ENCODE data around the gene AQP1. TPM values are rescaled to one million over a fixed set of nuclear protein-coding genes. Genes with fewer than 3 reads are reported as not detected.

The AQP1 gene
- total and polyA plus RNA-seq, 8 donors = 3.8 to 158 (median 52.5) TPM

DNA sequence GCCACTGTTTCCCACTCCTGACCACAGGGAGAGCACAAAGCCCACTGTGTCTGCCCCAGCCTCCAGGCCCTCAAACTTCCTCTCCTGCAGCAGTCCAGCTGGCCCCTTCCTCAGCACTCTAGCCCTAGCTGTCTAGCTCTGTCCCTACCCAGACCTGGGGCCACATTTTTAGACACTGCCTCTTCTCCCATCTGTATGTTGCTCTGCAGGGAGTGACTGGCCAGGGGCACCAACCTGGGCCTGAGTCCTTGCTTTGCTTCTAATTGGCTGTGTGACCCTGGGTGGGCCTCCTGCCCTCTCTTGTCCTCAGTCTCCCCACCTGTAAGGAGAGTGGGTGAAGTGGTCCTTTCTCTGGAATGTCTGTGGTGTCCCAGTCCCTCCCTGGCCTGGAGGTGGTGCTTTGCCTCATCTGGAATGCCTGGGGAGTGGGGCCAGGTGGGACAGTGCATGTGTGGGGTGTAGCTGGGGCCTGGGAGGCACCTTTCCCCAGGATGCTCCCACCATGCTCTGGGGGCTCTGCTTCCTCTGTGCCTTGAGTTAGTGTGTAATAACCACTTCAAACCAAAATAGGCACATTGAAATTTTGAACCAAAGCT, 25.1 kb downstream of the AQP1 start:
- Histone ChIP-seq H3K27me3 (peaks cover 0 to 15% (median 6%) of the 10 kb centered on the region in 3 donors), H3K4me1 (peaks cover 0 to 14% (median 7%) of the 10 kb centered on the region in 4 donors), H3K9me3 (no peaks in the 10 kb centered on the region), H3K4me3 (no peak overlapping the region), H3K27ac (no peak overlapping the region), H3K36me3 (no peaks in the 10 kb centered on the region)
- intact Hi-C loops (cut with DNase I; ENCODE audit: low total_unique reads) = no loop called here
- no peak for TF ChIP-seq POLR2A (IDR thresholded peaks at IDR 0.05)
- TF ChIP-seq POLR2AphosphoS5 (IDR thresholded peaks at IDR 0.05) = no peak
- TF ChIP-seq, protein P1, sequence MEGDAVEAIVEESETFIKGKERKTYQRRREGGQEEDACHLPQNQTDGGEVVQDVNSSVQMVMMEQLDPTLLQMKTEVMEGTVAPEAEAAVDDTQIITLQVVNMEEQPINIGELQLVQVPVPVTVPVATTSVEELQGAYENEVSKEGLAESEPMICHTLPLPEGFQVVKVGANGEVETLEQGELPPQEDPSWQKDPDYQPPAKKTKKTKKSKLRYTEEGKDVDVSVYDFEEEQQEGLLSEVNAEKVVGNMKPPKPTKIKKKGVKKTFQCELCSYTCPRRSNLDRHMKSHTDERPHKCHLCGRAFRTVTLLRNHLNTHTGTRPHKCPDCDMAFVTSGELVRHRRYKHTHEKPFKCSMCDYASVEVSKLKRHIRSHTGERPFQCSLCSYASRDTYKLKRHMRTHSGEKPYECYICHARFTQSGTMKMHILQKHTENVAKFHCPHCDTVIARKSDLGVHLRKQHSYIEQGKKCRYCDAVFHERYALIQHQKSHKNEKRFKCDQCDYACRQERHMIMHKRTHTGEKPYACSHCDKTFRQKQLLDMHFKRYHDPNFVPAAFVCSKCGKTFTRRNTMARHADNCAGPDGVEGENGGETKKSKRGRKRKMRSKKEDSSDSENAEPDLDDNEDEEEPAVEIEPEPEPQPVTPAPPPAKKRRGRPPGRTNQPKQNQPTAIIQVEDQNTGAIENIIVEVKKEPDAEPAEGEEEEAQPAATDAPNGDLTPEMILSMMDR (IDR thresholded peaks at IDR 0.05) = no peak
- no peak for TF ChIP-seq EP300 (IDR thresholded peaks at IDR 0.05)
- DNase-seq = no peak

DNA sequence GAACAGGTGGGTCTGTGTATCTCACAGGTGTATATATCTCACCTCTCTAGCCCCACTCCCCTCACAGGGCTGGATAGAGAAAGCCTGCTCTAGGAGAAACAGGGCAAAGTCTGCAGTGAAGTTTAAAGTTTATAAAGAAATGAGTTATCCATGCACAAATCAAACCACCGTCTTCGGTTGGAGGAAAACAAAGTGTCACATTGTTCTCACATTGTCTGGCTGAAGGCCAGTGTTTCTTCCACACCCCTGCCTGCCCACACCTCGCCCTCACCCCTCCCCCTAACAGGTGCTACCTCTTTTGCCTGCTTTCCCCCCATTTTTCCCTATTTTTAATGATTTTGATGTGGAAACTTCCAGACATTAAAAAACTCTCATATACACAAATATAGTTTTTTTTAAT, 25.8 kb downstream of the AQP1 start:
- no peak overlapping the region for H3K27ac ChIP-seq
- H3K9me3 ChIP-seq = no peaks in the 10 kb centered on the region
- TF ChIP-seq, protein P1 (IDR thresholded peaks at IDR 0.05) = no peak
- H3K36me3 ChIP-seq = no peaks in the 10 kb centered on the region
- H3K27me3 ChIP-seq = peaks cover 0 to 19% (median 6%) of the 10 kb centered on the region in 3 donors
- WGBS, 5 donors = 14 to 31% (median 22%) methylated on average over 3 of the region's 3 CpGs
- peak in 1 of 2 donors; percentile 63 for DNase-seq
- no peak overlapping the region for H3K4me3 ChIP-seq
- H3K4me1 ChIP-seq = peaks cover 0 to 10% (median 9%) of the 10 kb centered on the region in 4 donors
- intact Hi-C loops (cut with DNase I; ENCODE audit: low total_unique reads) = no loop called here

DNA sequence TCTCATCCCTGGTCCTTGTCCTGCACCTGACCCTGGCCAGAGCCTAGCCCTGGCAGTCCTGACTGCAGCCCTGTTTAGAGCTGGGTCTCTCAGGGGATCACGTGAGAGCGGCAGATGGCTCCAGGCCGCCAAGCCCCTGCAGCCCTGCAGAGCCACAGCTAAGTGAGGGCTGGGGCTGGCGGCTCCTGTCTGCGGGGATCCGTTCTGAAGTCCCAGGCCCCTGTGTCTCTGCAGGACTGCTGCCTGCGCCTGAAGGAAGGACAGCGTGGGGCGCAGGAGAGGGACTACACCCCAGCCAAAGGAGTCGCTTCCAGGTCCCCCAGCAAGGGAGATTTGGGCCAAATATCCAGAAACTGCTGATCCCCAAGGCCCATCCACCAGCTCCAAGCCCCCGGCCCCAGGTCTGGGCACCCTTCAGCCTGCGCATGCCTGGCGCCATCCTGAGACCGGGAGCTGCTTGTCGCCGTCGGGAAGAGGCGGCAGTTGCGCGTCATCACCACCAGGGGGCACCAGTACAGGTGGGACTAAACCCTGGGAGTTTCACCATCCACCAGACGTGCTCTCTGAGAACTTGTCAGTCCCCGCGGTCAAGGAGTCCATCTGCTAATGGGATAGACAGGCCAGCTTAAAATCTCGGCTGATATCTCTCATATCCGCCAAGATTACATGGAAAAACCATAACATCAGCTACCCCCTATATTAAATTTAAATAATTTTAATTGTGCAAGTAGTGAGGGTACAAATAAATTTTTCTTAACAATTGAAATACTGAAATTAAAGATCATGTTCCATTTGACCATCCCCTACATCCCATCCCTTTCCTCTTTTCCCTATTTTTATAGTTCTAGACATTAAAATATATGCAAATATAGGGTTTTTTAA, 27.0 kb downstream of the AQP1 start:
- H3K9me3 ChIP-seq = no peaks in the 10 kb centered on the region
- no peak overlapping the region for H3K27ac ChIP-seq
- peak; percentile 86 to 92 for DNase-seq
- H3K4me1 ChIP-seq = peaks cover 0 to 11% (median 9%) of the 10 kb centered on the region in 4 donors
- intact Hi-C loops (cut with DNase I; ENCODE audit: low total_unique reads) = no loop called here
- 12 to 26% (median 21%) methylated on average over 17 to 25 of the region's 25 CpGs for WGBS, 5 donors
- peak overlapping the region in 1 of 4 donors; percentile 22 for H3K4me3 ChIP-seq
- TF ChIP-seq POLR2A (IDR thresholded peaks at IDR 0.05) (no peak), EP300 (IDR thresholded peaks at IDR 0.05) (no peak), POLR2AphosphoS5 (IDR thresholded peaks at IDR 0.05) (peak in 1 of 3 donors; percentile 55)
- TF ChIP-seq, protein P1 (IDR thresholded peaks at IDR 0.05) = peak in 5 of 7 experiments; percentile 86 to 99 (median 97)
- H3K27me3 ChIP-seq = peaks cover 0 to 19% (median 6%) of the 10 kb centered on the region in 3 donors
- no peaks in the 10 kb centered on the region for H3K36me3 ChIP-seq

DNA sequence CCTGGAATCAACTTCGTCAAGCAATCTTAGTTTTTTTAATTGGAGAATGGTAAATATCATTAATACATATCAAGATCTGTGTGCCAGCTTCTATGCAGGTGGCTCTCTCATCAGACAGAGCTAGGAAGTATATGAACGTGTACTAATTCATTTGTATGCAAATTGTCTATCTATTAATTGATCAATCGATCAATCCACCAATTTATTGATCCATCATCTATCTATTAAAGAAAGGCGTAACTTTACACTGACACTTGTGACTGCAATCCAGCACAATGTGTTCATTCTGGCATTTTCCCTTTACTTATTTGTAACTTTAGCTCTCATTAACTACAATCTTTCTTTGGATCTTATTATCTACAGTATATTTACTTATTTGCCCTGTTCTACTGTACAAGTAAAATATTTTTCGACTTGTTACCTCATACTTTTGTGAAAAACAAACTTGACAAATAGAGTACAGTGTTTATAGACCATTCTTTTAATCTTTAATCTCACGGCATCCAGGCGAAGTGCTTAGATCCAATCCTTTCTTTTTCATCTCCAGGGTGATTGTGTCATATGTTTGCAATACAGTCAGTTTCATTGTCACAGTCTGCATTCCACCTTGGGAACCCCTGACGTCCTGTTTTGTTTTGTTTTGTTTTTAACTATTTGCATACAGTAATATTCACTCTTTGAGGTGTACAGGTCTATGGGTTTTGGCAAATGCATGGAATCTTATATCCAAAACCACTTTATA, 30.1 kb downstream of the AQP1 start:
- intact Hi-C loops (cut with DNase I; ENCODE audit: low total_unique reads) = no loop called here
- Histone ChIP-seq H3K36me3 (no peaks in the 10 kb centered on the region), H3K27ac (no peak overlapping the region), H3K4me1 (peaks cover 0 to 11% (median 9%) of the 10 kb centered on the region in 4 donors), H3K9me3 (peaks cover 0 to 10% (median 3%) of the 10 kb centered on the region in 4 donors), H3K27me3 (peaks cover 0 to 26% (median 6%) of the 10 kb centered on the region in 3 donors), H3K4me3 (no peak overlapping the region)
- TF ChIP-seq EP300 (IDR thresholded peaks at IDR 0.05) (no peak), POLR2A (IDR thresholded peaks at IDR 0.05) (no peak), POLR2AphosphoS5 (IDR thresholded peaks at IDR 0.05) (no peak)
- TF ChIP-seq, protein P1 (IDR thresholded peaks at IDR 0.05) = no peak
- WGBS, 5 donors = 23 to 40% (median 34%) methylated on average over 8 of the region's 8 CpGs
- DNase-seq = peak in 1 of 2 donors; percentile 54
